Measurements from ENCODE around the gene AGPAT1.

- no peak for TF ChIP-seq CTCF (conservative IDR thresholded peaks at IDR 0.05)
- TF ChIP-seq EZH2 (IDR thresholded peaks at IDR 0.05; ENCODE audit: low read depth): no peak
Measured at GRCh38 chr6:32220021-32220420, 44.1 kb upstream of the AGPAT1 start.
